Calu3 (cell line): ENCODE results near the gene EPHB3. TPM values are rescaled to one million over a fixed set of nuclear protein-coding genes. Genes with fewer than 3 reads are reported as not detected.

Experiments used
- BruUV-seq: library from RNA; stranded (reverse); fragments of 400-500 nt; replicated peaks from 2 replicates; lab custom pipeline; 2021; lab: Mats Ljungman, UMichigan
- CTCF ChIA-PET: fragments of 300-600 bp; sonication (Branson Sonifier 250); formaldehyde crosslinking; loops from one replicate; lab custom pipeline; 2022; ENCODE audit warnings: antibody characterized with exemption; lab: Charles Lee
- DNase-seq: peaks from one replicate; pipeline ENCODE4 v3.0.0; 2022
- H3K27ac Mint-ChIP-seq: one replicate; pipeline ENCODE4 v1.8.0; 2022; ENCODE audit warnings: mixed read lengths; ENCODE audit not compliant: unreplicated experiment
- H3K27me3 Mint-ChIP-seq: one replicate; pipeline ENCODE4 v1.8.0; 2022; ENCODE audit warnings: mixed read lengths; ENCODE audit not compliant: unreplicated experiment
- H3K36me3 Mint-ChIP-seq: one replicate; pipeline ENCODE4 v1.8.0; 2022; ENCODE audit warnings: mild to moderate bottlenecking, moderate library complexity, mixed read lengths; ENCODE audit not compliant: insufficient read depth, unreplicated experiment
- H3K4me1 Mint-ChIP-seq: one replicate; pipeline ENCODE4 v1.8.0; 2022; ENCODE audit warnings: mild to moderate bottlenecking, low read depth, mixed read lengths; ENCODE audit not compliant: unreplicated experiment
- H3K4me3 Mint-ChIP-seq: one replicate; pipeline ENCODE4 v1.8.0; 2022; ENCODE audit warnings: mild to moderate bottlenecking, low read depth, moderate library complexity, mixed read lengths; ENCODE audit not compliant: unreplicated experiment
- H3K9me3 Mint-ChIP-seq: one replicate; pipeline ENCODE4 v1.8.0; 2022; ENCODE audit warnings: low read depth, mixed read lengths; ENCODE audit not compliant: unreplicated experiment
- CTCF ChIP-seq: fragments of 200-600 bp; IDR thresholded peaks from one replicate; pipeline ENCODE4 v1.8.0; 2022; ENCODE audit warnings: antibody characterized with exemption; ENCODE audit not compliant: unreplicated experiment
- intact Hi-C: fragments of 100-400 bp; cut with micrococcal nuclease; formaldehyde crosslinking; loops from one replicate; pipeline ENCODE4 v1.10.0; 2022; ENCODE audit not compliant: unreplicated experiment
- total RNA-seq: library from RNA; stranded (reverse); gene quantifications from 2 replicates; pipeline ENCODE4 v1.2.3, GENCODE V29; 2022

Gene EPHB3
- total RNA-seq, 1 experiment from 2014 or later = 2.5 TPM

DNA sequence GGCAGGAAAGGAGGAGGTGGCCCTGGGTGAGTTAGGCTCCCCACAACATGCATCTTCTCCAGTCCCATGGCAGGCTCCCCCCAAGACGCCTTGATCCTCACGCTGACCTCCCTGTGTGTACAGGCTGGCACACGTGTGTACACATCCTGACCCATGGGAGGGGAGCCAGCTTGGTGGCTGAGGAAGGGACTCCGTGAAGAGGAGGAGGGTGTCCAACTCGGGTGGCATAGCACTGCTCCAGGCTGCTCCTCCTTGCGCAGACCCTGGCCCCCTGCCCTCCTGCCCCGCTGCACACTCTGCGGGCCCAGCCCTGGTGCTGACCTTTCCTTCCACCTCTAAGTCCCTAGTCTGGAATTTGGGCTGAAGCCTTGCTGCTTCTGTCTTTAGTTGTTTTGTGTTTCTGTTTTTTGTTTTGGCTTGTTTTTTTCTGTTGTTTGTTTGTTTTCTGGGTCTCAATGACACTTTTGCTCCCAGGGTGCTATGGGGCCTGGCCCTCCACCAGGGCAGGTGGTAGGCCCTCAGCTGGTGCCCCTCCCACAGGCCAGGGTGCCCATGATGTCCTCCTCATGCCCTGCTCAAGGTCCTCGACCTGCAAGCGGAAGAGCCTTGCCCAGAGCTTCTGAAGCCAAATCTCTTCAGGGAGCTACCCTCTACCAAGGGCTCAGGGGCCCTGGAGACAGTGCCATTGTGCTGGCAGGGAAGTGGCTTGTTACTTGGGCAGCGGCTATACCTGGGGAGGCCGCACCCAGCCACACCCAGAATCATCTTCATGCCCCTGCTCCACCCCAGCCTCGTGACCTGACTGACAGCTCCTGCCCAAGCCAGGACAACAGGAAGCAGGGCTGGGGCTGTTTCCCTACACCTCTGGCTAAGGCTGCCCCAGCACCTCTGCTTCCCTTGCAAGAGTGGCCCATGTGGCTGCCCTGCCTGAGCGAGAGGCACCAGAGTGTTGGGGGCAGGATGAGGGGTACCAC, 5.1 kb downstream of the EPHB3 start:
- Mint-ChIP-seq H3K4me3 (no peak overlapping the region), H3K27ac (peak overlapping the region; percentile 8), H3K9me3 (no peaks in the 10 kb centered on the region), H3K36me3 (peaks cover 27% of the 10 kb centered on the region), H3K27me3 (peaks cover 57% of the 10 kb centered on the region), H3K4me1 (peaks cover 37% of the 10 kb centered on the region)
- no peak for DNase-seq
- CTCF ChIA-PET = interaction anchor here (0.6 to 1.1 kb wide), 4 partner anchors 12 to 184 kb away, joined by 3 to 5 read pairs (median 3); no protein-coding TSS in a partner anchor
- intact Hi-C loops = no loop called here
- TF ChIP-seq CTCF = no peak
- BruUV-seq = no TSS peak

- no TSS peak for BruUV-seq
- intact Hi-C loops = no loop called here
- DNase-seq = no peak
- Mint-ChIP-seq H3K27me3 (peaks cover 66% of the 10 kb centered on the region), H3K4me1 (peaks cover 37% of the 10 kb centered on the region), H3K27ac (no peak overlapping the region), H3K9me3 (no peaks in the 10 kb centered on the region), H3K4me3 (peak overlapping the region; percentile 67), H3K36me3 (peaks cover 25% of the 10 kb centered on the region)
- CTCF ChIA-PET = no interaction called here
- no peak for TF ChIP-seq CTCF
Observed at GRCh38 chr3:184567946-184568559, 6.5 kb downstream of the EPHB3 start.

GRCh38 chr3:184568560-184568923, 7.0 kb downstream of the EPHB3 start:
- Mint-ChIP-seq H3K27ac (no peak overlapping the region), H3K4me3 (peak overlapping the region; percentile 67), H3K9me3 (no peaks in the 10 kb centered on the region), H3K36me3 (peaks cover 25% of the 10 kb centered on the region), H3K4me1 (peaks cover 37% of the 10 kb centered on the region), H3K27me3 (peaks cover 66% of the 10 kb centered on the region)
- DNase-seq = no peak
- BruUV-seq = no TSS peak
- CTCF ChIA-PET = no interaction called here
- intact Hi-C loops = no loop called here
- TF ChIP-seq CTCF = no peak

DNA sequence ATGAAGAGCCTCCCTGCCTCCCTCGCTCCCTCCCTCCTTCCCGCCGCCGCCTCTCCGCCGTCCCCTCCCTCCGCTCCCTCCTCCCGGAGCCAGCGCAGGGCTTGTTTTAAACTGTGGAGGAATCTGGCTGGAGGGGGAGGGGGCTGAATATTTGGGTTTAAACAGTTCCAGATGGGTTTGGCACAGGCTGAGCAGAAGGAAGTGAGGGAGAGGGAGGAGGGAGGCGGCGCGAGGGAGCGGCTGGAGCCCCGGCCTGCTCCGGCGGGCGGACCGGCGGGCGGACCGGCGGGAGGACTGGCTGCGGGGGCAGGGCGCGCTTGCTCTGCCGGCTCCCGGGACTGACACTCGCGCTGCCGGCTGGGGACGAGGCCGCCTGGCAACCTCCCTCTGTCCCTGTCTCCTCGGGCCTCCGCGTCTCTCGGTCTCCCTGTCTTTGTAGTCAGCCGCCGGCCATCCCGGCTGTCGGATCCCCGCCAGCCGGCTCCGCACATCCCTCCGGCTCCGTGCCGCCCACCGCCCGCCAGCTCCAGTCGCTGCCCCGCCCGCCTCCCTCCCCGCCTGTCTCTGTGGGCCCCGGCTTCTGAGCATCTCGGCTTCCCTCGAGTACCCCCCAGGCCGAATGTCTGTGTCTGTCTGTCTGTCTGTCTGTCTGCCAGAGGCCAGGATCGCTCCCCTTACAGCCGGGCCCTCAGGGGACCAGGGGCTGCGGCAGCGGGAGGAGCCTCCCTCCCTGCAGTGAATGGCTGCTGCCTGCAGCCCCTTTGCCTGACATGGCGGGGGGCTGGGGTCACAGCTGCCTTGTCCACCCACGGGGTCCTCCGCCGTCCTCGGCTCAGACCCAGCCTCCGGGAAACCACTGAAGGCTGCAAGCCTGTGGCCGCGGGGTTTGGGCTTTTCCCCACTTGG, 7.6 kb downstream of the EPHB3 start:
- peaks cover 63% of the 10 kb centered on the region for H3K27me3 Mint-ChIP-seq

More for the DNA sequence above, 7.6 kb downstream of the EPHB3 start:
- no peak for TF ChIP-seq CTCF
- intact Hi-C loops = no loop called here
- peak; percentile 58 for DNase-seq
- Mint-ChIP-seq H3K36me3 (peaks cover 25% of the 10 kb centered on the region), H3K27ac (no peak overlapping the region), H3K4me1 (peaks cover 35% of the 10 kb centered on the region), H3K9me3 (no peaks in the 10 kb centered on the region), H3K4me3 (peak overlapping the region; percentile 67)
- no TSS peak for BruUV-seq
- CTCF ChIA-PET = interaction anchor here (1.3 kb wide), 1 partner anchor 8 kb away, joined by 3 read pairs; the partner anchor contains the start of gene EPHB3
